ENCODE measurements around the gene ZNF420.

The ZNF420 gene

GRCh38 chr19:37160153-37160552 lies 81.9 kb downstream of the ZNF420 start:
- no peak for DNase-seq

- DNase-seq, result no peak
These were observed 87.4 kb downstream of the ZNF420 start for GRCh38 chr19:37165635-37166034.

DNA sequence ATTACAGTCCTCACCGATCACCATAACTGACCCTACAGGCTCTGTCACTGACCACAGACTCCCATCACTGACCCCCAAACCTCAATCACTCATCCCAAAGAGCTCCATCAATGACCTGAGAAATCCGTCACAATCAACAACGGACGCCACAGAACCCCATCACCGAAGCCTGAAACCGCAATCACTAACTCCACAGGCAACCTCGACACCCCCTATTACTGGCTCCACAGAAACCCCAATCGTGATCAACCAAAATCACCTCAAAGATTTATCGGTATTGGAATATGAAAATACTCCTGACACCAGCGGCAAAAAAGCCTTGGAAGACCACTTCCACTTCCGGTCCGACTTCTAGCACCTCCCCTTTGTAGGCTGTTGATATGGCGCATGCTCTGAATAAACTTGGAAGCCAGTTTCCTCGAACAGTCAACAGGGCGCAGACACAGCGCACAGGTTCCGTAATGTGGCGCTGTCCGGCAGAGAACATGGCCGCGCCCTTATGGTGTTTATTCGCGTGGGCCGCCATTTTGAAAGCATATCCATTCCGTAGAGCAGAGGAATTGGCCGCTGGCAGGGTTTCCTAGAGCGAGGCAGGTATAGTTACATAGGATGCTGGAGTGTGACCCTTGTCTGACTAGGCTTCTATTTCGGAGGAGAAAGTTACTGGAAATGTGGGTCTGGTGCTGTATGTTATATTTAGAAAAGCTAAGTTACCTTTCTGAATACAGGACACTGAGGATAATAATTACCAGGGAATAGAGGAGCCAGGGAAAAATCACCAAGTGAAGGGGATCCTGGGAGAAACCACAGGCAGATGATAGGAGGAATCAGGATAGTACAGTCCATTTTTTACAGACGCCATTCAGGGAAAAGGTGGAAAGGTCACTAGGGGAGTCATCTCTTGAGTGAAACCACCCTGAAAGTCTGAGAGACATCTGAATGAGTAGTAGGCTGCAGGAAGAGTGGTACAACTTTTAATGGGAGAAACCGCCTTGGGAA lies 94.4 kb downstream of the ZNF420 start, which contains the start of gene ZNF585A:
TSS of gene ZNF585A (minus strand) at position 328 of the 999 bp plus-strand sequence. CDS start 2,785 bp downstream, outside the sequence.
- peak; percentile 85 for DNase-seq

Data from effector CD4-positive, alpha-beta T cell (primary cell).